Endothelial cell of hepatic sinusoid (primary cell): ENCODE results near the gene NONO.
"Not testable (repeated sequence)": the region's sequence is repeated elsewhere in the genome, so short reads cannot be mapped to it uniquely, and the experiment has no call there.

Experiments
- in situ Hi-C: cut with HindIII; loops from 2 replicates; pipeline ENCODE4 v1.10.0; 2017; ENCODE audit warnings: low sequenced_read_pairs

The NONO gene

DNA sequence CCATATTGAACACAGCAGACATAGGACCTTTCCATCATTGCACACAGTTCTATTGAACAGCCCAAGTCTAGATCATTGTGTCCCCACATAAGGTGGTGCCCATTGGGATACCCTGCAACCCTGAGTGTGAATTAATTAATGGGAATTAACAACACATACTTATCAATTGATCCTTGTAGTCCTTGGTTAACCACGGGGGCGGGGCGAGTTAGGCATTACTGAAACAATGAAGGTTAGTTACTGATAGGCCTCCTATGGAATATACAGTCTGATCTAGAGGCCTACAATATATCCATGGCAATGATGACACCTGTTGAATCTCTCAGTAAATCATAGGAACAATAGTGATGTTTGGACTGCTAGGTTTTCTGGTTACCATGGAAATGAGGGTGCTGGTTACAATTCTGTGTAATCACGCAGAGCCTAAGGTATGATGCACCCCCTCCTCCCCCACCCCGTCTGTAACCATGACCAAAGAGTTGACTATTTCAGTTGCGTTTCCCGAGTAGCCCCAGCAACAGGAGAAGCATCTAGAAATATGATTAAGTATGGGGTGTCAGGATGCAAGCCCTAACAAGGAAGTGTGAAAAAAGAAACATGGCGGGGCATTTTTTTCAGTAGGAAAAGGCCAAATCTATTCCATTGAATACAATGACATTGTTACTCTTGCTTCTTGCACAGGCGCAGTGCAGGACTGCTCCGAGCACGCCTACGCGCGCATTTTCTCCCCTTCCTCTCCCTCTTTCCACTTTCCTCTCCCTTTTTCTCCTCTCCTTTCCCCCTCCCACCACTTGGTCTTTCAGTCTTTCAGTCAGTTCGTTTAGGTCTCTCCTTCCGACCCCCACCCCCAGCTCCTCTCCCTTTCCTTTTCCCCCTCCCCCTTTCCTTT, 677 bp upstream of the NONO start:
- in situ Hi-C loops: no loop called here

DNA sequence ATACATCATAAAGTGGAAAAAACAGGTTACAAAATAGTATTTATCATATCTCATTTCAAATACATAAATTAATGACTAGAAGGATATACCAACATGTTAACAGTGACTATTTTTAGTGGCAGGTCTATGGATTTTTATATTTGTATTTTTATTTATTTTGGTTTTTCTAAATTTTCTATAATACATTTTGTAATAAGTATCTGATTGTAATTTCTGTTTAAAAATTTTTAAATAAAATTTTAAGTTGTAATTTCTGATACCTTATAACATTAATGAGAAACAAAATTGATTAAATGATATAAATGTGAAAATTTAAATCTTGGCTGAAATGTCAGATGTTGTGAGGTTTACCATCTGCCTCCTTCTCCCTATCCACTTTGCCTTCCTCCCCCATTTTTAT, 2.5 kb downstream of the NONO start:
- in situ Hi-C loops: no loop called here

DNA sequence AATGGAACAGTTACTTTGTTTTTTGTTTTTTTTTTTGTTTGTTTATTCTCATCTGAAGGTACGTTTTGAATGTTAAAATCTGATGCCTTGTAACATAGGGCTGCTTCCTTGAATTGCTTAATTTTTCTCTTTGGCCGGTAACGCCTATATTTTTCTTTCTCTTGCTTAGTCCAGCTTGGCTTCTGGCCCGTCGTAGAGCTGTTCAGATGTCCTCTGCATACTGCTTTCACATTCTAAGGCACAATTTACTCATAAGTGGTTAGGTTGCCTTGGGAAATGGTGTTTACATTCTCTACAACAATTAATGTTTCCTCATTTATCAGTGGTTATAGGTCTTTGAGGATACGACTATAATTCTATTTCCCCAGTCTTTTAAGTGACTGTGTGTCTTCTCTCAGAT, 7.9 kb downstream of the NONO start:
- in situ Hi-C loops: no loop called here

- in situ Hi-C loops: no loop called here
These were observed 9.4 kb downstream of the NONO start for GRCh38 chrX:71292669-71293365.

GRCh38 chrX:71296806-71297205, 13.4 kb downstream of the NONO start:
- in situ Hi-C loops: no loop called here

DNA sequence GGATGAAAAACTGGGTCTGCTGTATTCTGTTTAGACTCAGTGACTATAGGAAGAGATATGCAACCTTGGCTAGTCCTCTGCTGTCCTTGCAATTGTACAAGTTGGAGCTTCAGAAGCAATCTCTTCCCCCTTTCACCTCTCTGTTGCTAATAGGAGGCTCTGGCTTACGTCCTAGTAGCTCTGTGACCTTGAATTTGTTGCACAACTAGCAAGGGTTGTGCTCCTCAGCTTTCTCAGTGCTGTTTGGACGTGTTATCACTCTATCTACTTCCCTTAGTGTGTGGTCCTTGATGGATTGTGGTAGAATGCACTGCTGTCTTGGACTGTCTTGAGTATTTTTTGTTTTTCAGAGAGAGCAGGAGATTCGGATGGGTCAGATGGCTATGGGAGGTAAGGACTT, 14.7 kb downstream of the NONO start:
- in situ Hi-C loops: no loop called here

- in situ Hi-C loops: not testable (repeated sequence)
These were observed 16.6 kb downstream of the NONO start for GRCh38 chrX:71300064-71300463.

DNA sequence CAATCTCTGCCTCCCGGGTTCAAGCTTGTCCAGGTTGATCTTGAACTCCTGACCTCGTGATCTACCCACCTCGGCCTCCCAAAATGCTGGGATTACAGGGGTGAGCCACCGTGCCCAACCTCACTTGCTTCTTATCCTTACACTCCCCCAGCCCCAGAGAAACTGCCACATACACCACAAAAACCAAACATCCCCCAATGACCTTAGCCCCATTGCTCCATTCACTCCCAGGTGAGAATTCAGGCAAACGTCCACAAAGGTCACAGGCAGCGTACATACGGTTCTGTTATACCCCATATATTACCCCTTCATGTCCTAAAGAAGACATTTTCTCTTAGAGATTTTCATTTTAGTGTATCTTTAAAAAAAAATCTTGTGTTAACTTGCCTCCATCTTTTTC, 17.1 kb downstream of the NONO start:
- in situ Hi-C loops: not testable (repeated sequence)

DNA sequence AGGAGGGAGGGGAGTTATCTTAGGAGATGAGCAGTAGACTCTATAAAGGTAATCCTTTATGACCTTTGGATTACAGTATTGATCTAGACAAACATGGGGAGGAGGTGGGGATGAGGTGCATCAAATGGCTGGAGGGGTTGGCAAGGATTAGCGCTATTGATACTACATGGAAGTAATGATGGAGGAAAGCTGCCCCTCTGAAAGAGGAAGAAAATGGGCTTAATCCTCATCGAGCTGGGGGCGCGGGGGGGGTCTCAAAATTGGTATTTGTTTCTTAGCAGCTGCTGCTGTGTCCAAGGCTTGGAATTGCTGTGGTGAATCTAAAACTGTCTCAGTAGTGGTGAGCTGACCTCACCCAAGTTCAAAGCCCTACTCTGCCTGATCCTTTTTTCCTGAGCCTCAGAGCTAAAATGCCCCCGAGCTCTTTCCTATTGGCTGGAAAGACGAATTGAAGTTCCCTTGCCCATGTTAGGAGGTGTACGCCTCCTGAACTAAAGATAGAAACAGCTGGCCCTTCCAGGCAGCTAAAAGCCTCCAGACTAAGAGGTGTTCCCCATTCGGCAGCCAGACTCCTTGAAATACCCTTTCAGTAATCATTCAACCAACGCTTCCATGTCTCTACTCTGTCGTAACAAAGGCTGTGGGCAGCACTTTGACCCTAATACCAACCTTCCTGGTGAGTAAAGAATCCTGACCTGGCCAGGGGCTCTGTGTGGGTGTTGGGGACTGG, 17.9 kb downstream of the NONO start, which contains the start of gene ITGB1BP2:
Gene ITGB1BP2 (plus strand): TSS at position 556 of the 730 bp plus-strand sequence. CDS start 57 bp downstream, at position 613.
- in situ Hi-C loops: no loop called here

DNA sequence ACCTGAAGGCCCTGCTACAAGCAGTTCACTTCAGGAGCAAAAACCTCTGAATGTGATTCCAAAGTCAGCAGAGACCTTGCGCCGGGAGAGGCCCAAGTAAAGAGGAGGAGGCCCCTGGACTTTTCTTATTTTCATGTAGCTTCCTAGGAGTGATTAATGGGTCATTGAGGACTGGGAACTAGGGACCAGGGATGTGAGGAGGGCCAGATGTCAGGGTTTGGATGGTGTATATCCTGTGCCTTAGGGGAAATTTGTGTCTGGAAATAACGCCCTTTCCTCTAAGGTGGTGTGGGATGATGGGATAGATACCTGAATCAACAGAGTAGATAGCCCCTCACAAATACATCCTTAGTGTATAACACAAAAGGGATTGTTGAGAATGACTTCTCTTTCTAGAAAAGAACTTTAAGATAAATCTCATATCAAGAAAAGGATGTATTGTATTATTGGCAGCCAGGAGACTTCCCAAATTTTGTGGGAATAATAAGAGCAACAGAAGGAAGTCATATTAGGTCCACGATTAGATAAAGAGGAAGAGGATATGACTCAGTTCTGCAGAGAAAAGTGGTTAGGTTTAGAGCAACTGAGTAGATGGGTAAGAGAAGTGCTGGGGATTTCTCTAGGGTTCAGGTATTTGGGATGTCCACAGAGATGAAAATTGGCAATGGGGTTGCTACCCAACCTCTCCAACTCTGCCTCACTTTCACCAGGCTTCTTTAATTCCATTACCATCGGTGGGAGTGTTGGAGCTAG, 19.2 kb downstream of the NONO start:
- in situ Hi-C loops: no loop called here

- in situ Hi-C loops: no loop called here
These were observed 21.1 kb downstream of the NONO start for GRCh38 chrX:71304561-71304960.

DNA sequence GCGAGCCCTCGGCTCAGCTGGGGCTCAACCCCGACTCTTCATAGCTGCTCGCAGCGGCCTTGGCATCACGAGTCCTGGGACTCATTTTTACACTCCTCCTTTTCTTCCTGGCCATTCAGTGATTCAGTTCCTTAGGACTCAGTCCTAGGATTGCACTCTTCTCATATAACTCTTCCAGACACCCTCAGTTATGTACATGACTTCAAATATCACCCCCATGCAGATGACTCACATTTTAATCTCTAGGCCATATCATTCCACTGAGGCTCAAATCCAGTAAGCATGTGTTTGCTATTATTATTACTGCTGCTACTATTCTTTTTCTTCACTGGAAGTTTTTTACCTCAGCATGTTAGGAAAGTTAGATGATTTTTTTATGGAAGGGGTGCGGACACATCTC, 32.5 kb downstream of the NONO start:
- in situ Hi-C loops: no loop called here

GRCh38 chrX:71316959-71317358, 33.5 kb downstream of the NONO start:
- in situ Hi-C loops: not testable (repeated sequence)

DNA sequence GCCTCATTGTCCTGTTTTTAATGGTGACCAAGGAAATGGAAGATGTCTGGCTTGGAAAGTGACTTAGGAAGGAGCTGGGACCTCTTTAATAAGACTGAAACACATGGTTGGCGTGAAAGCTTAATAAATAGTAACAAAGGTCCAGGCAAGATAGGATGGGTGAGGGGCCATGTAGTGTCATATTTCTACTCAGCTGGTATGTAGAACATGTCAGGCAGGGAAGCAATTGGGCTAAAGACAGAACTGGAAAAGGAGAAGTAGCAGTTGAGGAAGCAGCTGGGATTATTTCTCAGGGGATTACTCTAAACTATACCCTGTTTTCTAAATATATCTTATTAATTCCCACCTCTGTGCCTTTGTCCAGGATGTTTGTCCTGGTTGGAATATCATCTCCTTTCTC, 36.7 kb downstream of the NONO start:
- in situ Hi-C loops: loop anchor here (5.0 kb wide), 1 partner anchor 72 kb away; no protein-coding TSS in a partner anchor

DNA sequence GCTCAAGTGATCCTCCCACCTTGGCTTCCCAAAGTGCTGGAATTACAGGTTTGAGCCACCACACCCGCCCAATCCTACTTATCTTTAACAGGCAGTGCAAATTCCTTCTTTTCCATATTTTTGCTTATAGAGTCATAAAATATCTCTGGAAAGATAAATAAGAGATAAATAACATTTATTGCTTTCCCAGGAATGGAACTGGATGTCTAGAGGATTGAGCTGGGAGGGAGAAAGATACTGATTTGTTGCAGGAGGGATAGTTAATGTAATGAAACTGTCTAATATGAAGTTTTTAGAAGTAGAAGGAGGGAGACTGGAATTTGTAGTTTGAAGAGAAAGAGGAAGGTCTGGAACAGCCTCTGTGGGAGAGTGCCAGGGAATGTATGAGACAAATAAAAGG, 38.3 kb downstream of the NONO start:
- in situ Hi-C loops: loop anchor here (5.0 kb wide), 1 partner anchor 71 kb away; no protein-coding TSS in a partner anchor

DNA sequence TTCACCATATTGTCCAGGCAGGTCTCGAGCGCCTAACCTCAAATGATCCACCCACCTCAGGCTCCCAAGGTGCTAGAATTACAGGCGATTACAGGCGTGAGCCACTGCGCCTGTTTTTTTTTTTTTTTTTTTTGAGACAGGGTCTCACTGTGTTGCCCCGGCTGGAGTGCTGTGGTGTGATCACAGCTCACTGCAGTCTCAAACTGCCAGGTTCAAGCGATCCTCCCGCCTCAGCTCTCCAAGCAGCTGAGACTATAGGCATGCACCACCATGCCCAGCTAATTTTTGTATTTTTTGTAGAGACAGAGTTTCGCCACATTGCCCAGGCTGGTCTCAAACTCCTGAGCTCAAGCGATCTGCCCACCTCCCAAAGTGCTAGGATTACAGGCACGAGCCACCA, 41.0 kb downstream of the NONO start:
- in situ Hi-C loops: loop anchor here (5.0 kb wide), 1 partner anchor 68 kb away; no protein-coding TSS in a partner anchor

- in situ Hi-C loops: no loop called here
These were observed 43.0 kb downstream of the NONO start for GRCh38 chrX:71326394-71326793.

- in situ Hi-C loops: not testable (repeated sequence)
These were observed 65.8 kb downstream of the NONO start for GRCh38 chrX:71349151-71349665.

DNA sequence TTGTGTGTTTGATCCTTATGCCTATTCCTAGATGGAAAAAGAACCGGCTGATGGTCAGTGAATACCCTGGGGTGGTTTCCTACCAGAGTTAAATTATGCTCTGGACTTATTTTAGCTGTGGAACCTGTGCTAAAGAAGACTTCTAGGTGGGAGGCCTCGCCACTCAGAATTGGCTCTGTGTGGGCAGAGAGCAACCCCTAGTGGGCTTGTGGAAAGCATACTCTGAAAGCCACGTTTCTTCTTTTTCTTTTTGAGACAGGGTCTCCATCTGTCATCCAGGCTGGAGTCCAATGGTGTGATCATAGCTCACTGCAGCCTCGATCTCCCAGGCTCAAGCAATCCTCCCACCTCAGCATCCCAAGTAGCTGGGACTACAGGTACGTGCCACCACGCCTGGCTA, 66.4 kb downstream of the NONO start:
- in situ Hi-C loops: not testable (repeated sequence)
